ENCODE data around the gene CLIP2.
A peak's percentile ranks its signal among the peaks of the same experiment; 100 is the strongest.
"Not testable (repeated sequence)": the region's sequence is repeated elsewhere in the genome, so short reads cannot be mapped to it uniquely, and the experiment has no call there.

CLIP2 gene

DNA sequence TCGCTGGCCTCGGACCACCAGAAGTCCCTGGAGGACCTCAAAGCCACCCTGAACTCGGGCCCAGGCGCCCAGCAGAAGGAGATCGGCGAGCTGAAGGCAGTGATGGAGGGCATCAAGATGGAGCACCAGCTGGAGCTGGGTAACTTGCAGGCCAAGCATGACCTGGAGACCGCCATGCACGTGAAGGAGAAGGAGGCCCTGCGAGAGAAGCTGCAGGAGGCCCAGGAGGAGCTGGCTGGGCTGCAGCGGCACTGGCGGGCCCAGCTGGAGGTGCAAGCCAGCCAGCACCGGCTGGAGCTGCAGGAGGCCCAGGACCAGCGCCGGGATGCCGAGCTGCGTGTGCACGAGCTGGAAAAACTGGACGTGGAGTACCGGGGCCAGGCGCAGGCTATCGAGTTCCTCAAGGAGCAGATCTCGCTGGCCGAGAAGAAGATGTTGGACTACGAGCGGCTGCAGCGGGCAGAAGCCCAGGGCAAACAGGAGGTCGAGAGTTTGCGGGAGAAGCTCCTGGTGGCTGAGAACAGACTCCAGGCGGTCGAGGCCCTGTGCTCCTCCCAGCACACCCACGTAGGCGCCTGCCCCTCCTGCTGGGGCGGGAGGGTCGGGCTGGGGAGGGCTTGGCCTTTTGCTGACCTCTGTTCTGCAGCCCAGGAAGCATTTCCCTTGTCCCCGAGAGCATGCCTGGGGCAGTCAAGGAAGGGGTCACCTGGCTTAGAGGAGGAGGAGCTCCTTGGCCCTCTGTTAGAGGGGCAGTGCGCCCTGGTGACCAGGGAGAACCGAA is 87.2 kb downstream of the CLIP2 start:
- DNase-seq: no peak

DNA sequence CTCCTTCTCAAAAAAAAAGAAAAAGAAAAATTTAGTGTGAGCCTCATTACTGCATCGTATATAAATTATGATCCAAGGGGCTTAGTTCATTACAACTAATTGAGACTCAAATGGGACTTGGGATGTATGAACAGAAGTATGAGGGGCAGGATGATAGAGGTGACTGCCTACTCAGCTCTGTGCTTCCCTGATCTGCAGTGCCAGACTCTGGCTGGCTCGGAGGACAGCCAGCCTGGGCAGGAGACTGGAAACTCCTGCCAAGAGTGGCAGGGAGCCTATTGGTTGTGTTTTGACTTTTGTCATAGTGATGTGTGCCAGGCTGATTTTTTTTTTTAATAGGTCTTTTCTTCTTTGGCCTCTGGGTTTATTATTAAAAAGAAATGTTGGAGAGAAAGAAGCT is 90.7 kb downstream of the CLIP2 start:
- no peak for DNase-seq

DNA sequence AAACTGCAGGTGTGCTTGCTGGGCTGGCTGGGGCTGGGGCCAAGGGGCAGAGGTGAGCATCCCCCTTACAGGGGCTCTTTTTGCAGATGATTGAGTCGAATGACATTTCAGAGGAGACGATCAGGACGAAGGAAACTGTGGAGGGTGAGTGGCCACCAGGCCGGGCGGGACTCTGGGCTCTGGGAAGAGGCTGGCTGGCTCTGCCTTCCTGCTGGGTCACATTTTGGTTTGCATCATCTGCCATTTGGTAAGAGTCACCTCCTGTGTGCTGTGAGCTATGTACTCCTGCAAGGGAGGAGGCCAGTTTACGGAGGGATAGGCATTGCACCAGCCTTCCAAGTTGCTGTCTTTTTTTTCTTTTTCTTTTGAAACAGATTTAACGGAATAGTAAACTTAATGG is 91.5 kb downstream of the CLIP2 start:
- DNase-seq: no peak

DNA sequence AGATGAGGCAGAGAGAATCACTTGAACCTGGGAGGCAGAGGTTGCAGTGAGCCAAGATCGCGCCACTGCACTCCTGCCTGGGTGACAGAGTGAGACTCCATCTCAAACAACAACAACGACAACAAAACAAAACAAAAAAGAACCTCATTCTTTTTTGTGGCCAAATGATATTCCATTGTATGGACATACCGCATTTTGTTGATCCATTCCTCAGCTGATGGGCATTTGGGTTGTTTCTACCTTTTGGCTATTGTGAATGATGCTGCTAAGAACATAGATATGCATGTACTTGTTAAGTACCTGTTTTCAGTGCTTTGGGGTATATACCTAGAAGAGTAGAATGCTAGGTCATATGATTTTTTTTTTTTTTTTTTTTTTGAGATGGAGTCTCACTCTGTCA is 94.9 kb downstream of the CLIP2 start:
- DNase-seq: not testable (repeated sequence)

DNA sequence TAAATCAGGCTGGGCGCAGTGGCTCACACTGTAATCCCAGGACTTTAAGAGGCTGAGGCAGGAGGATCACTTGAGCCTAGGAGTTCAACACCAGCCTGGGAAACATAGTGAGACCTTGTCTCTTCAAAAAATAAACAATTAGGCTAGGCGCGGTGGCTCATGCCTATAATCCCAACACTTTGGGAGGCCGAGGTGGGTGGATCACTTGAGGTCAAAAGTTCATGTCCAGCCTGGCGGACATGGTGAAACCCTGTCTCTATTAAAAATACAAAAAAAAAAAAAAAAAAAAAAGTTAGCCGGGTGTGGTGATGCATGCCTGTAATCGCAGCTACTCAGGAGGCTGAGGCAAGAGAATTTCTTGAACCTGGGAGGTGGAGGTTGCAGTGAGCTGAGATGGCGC is 95.6 kb downstream of the CLIP2 start:
- DNase-seq: not testable (repeated sequence)

DNA sequence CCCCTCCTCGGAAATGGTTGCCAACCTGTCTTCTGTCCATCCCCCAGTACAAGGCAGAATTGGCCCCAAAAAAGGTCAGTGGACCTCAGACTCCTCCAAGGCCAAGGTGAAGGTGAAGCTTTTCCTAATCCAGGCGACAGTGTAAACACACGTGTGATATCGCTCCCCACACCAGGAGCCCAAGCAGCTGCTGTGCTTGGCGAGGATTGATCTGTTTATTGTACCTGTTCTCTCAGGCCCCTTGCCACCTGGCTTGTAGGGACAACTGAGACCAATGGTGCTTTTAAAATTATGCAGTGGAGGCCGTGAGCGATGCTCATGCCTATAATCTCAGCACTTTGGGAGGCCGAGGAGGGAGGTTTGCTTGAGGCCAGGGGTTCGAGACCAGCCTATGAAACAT is 98.4 kb downstream of the CLIP2 start:
- no peak for DNase-seq

DNA sequence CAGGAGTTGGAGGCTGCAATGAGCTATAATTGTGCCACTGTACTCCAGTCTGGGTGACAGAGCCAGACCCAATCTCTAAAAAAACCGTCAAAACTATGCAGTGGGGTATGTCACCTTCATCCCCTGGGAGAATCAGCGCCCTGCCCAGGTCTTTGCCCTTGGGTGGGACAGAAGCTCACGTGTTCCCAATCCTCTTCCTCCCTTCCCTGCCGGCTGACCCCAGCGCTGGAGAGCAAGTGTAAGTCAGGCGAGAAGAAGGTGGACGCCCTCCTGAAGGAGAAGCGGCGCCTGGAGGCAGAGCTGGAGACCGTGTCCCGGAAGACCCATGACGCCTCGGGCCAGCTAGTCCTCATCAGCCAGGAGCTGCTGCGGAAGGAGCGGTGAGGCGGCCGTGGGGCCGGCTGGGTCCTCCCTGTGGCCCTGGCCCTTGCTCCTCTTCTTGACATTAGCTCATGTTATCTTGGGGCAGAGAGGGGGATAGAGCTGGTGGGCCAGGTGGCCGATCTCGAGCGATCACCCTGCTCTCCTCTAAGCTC is 99.7 kb downstream of the CLIP2 start:
- DNase-seq: no peak

DNA sequence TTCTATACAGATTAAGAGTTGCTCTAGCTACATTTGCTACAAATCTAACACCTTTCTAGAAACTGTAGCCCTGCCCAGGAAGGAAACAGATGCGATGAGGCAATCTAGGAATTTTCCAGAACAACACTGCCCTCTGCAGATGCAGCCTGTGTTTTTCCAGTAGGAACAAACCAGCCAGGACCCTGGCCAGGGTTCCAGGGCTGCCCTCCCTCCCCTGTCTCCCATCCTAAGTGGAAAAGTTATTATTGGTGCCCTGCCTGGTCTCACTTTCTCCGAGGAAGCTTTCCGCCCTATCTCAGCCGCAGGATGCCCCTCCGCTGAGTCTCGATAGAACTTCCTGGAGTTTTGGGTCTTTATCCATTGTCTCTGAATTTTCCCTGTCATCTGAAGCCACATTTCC is 104.5 kb downstream of the CLIP2 start:
- DNase-seq: not testable (repeated sequence)

DNA sequence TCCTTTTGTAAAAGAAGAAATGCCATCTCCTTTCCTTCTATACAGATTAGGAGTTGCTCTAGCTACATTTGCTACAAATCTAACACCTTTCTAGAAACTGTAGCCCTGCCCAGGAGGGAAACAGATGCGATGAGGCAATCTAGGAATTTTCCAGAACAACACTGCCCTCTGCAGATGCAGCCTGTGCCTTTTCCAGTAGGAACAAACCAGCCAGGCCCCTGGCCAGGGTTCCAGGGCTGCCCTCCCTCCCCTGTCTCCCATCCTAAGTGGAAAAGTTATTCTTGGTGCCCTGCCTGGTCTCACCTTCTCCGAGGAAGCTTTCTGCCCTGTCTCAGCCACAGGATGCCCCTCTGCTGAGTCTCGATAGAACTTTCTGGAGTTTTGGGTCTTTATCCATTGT is 105.4 kb downstream of the CLIP2 start:
- DNase-seq: not testable (repeated sequence)

DNA sequence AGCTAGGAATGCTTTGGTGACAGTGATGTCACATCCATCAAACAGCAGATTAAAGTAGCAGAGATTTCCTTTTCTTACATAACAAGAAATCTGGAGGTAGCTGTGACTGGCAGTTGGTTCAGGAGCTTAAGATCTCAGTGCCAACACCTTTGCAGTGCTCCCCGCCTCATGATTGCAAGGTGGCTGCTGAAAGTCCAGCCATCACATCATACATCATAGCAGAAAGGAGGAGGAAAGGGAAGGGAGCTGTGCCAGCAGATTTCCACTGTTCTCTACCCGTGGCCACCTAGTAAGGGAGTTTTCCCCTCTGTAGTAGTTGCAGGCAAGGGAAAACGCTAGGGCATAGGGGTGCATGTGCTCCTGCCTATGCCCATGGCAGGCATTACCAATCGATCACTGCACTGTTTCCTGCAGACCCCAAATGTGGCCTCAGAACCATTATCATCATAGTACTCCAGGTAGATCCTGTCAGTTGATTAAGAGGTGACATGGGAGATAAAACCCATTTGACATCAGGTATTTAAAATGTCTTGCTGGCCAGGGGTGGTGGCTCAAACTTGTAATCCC is 106.6 kb downstream of the CLIP2 start:
- no peak for DNase-seq

DNA sequence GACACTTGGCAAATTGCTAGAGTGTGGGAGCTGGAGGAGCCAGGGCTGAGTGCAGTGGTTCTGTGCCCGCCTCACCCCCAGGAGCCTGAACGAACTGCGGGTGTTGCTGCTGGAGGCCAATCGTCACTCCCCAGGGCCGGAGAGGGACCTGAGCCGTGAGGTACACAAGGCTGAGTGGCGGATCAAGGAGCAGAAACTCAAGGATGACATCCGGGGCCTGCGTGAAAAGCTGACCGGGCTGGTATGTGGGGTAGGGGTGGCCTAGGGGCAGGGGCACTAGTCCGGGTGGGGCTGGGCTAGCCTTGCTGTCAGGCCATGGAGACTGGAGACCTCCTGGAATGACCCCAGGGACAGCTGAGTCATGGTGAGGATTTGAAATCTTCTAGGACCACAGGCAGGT is 107.8 kb downstream of the CLIP2 start:
- no peak for DNase-seq

DNA sequence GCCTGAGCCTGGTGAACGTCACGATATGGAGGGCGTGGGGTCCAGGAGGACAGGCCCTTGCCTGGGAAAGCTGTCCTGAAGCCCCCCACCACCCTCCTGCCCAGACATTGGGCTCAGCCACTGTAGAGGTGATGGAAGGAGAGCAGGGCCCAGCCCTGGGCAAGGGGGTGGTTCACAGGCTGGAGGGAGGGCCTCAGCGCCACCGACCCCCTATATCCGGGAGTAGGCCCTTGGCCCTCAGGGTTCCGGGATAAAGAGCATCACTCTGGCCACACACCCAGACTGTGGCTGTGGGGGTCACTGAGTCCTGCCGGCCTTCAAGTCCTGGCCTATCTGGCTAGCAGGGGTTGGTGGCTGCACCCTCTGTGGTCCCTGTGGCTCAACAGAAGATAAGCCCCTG is 109.2 kb downstream of the CLIP2 start:
- no peak for DNase-seq

DNA sequence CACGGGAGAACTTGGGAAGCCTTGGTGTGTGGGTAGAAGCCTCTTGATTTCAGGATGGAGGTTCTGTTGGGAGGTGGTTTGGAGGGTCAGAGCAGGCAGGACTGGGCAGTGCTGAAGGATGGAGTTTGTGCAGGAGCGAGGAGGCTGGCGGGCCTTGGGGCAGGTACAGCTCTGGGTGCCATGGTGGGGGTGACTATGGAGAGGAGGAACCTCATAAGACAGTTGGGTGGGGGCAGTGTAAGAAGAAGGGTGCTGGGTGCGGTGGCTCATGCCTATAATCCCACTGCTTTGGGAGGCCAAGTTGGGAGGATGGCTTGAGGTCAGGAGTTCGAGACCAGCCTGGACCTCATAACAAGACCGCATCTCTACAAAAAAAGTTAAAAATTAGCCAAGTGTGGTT is 109.8 kb downstream of the CLIP2 start:
- DNase-seq: no peak

DNA sequence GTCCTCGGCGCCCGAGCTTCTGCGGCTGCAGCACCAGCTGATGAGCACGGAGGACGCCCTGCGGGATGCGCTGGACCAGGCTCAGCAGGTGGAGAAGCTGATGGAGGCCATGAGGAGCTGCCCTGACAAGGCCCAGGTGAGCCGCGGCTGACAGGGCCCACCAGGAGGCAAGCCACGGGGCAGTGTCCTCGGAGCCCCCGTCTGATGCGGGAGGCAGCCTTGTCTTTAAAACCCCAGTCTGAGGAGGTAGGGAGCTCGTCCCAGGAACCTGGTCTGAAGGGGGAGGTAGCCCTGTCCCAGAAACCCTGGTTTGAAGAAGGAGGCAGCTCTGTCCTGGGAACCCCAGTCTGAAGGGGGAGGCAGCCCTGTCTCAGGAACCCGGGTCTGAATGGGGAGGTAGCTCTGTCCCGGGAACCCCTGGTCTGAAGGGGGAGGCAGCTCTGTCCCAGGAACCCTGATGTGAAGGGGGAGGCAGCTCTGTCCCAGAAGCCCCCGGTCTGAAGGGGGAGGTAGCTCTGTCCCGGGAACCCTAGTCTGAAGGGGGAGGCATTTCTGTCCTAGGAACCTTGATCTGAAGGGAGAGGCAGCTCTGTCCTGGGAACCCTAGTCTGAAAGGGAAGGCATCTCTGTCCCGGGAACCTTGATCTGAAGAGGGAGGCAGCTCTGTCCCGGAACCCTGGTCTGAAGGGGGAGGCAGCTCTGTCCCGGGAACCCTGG is 111.4 kb downstream of the CLIP2 start:
- no peak for DNase-seq

DNA sequence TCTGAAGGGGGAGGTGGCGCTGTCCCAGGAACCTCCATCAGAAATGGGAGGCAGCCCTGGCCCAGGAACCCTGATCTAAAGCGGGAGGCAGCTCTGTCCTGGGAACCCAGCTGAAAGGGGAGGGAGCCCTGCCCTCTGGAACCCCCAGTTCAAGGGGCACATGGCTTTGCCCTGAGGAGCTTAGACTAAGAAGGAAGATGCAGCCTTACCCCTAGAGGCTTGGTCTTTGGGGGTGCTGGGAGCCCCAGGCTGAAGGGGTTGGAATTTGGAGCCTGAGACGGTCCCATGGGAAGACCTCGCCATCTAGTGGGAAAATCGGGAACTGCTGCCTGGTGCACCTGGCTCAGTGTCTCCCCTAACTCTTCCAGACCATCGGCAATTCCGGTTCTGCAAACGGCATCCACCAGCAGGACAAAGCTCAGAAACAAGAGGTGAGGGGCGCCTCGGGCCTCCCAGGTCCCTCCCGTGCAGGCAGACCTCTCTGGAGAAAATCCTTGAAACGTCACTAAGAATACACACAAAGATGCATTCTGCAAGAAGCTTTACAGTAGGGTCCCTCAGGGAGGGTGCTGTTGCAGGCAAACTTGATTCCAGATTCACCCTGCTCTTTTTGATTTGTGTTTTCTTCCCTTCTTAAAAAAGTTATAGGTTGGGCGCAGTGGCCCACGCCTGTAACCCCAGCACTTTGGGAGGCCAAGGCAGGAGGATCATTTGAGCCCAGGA is 112.1 kb downstream of the CLIP2 start:
- peak; percentile 87 for DNase-seq

DNA sequence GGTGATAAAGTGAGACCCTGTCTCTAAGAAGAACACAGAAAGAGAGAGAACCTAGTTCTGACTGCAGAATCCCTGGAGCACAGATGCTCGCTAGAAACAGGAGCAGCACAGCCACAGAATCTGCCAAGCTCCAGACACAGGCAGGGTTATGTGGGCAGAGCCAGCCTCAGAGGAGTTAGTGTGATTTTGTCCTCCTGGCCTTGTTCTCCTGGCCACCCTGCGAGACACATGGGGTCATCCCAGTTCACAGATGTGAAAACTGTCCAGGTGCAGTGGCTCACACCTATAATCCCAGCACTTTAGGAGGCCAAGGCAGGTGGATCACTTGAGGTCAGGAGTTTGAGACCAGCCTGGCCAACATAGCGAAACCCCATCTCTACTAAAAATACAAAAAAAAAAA is 113.5 kb downstream of the CLIP2 start:
- DNase-seq: not testable (repeated sequence)

DNA sequence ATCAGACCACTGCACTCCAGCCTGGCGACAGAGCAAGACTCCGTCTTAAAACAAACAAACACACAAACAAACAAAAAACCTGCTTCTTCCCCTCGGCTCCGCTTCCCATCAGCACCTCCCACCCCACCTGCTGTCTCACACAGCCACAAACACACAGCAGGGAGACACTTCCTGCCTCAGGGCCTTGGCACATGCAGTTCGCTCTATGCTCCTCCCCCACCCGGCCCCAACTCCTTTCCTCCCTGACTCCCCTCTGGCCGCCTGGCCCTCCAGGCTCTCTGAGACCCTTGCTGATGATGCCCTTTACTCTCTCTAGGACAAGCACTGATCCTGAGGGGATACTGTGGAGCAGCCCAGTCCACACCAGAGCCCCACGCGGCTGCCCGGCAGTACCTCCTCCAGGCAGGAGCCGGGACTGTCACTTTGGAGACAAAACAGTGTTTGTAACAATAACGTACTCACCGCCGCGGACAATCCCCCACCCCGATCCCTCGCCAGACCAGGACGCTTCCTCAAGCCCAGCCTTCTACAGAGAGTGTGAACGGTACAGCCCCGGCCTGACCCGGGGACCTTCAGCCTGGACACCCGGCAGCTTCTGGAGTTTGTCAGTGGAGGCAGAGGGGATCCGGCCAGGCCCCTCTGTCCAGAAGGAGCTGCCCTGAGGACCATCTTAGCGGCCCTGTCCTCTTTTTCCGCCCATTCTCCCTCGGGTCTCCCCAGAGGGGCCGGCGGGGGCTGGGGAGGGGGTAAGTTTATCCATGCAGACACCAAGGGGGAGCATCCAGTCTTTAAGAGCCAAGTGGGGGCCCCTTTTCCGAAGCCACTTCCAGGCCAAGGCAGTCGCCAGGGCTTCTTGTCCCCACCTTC is 114.5 kb downstream of the CLIP2 start:
- DNase-seq: no peak

DNA sequence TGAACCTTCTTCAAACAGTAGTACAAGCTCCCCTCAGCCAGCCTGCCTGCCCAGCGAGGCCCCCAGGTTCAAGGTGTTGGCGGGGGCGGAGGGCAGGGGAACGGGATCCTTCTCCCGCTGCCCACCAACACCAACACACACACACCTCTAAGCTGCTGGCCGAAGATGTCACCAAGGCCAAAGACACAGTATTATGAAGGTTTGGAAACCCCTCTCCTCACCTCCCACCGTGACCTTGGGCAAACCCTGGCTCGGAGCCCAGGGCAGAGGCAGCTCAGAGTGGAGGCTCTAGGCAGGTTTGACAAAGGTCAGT is 115.1 kb downstream of the CLIP2 start:
- no peak for DNase-seq

DNA sequence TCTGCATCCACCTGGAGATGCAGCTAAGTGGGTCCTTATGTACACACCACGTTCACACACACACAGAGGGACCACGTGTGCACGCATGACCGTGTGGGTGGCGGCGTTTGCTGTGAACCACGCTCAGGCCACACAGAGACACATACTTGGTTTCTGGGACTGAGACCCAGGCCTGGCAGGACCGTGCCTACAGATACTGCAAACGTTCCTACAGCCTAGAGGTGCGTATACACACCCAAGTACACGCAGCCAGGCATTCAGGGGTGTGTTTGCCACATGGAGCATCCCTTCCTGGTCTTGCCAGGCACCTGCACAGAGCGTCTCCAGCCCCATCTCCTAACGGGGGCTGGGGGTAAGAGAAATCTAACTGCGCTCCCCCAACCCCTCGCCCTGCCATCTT is 115.5 kb downstream of the CLIP2 start:
- no peak for DNase-seq

DNA sequence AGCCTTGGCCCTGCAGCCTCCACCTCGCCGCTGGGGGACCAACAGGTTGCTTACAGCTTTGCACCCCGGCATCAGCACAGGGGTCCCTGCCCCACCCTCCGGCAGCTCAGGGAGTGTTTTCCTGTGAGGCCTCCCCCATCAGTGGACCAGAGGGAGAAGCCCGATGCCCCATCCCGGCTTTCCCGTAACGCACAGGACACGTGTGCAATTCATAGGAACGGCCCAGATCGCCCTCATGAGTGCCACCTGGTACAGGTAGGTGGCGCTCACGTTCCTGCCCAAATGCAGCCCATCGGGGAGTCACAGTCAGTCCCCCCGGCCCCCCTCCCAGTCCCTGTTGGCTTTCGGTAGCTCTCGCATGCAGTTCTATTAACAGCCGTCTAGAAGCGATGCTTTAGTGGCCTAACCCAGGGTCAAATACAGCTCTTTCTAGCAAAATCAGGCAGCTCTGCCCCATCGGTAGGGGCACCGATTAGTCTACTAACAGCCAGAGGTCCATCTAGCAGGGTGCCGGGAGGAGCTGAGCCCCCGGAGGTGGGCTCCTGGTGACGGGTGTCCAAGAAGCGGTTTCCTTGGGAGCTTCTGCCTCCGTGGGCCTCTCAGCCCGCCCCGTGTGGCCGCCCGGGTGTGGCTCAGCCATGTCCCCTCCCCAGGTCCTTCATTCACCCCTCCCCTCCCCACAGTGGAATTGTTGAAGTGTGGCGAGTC is 116.1 kb downstream of the CLIP2 start:
- no peak for DNase-seq

DNA sequence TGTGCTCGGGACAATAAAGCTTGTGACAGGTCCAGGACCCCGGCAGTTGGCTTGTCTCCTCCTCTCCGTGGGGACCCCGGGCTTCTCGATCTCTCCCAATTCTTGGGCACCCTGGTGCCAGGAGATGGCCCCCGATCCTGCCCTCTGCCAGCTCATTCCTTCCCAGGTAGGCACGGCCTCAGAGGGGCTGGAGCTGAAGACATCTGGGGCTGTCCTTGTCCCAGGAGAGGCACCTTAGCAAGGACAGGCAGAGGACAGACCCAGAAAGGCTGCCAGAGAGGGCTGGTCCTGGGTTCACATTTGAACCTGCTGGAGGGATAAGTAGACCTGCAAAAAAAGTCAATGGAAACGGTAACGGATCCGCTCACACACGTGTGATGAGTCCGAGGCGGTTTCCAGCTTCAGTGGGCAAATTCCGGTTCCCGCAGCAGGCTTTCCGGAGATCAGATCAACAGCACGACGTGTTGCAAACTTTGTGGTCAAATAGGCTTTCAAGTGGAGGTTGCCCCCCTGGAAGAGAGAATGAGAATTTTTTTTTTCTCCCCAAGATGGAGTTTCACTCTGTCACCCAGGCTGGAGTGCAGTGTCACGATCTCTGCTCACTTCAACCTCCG is 116.8 kb downstream of the CLIP2 start:
- DNase-seq: no peak

Measured in retina (tissue), 1 donor.